AG20443 (cell line): ENCODE measurements around the gene GPR137.

Source experiments
- DNase-seq: peaks from one replicate; pipeline ENCODE4 v3.0.0; 2012; ENCODE audit warnings: low spot score, mixed read lengths

The GPR137 gene

DNA sequence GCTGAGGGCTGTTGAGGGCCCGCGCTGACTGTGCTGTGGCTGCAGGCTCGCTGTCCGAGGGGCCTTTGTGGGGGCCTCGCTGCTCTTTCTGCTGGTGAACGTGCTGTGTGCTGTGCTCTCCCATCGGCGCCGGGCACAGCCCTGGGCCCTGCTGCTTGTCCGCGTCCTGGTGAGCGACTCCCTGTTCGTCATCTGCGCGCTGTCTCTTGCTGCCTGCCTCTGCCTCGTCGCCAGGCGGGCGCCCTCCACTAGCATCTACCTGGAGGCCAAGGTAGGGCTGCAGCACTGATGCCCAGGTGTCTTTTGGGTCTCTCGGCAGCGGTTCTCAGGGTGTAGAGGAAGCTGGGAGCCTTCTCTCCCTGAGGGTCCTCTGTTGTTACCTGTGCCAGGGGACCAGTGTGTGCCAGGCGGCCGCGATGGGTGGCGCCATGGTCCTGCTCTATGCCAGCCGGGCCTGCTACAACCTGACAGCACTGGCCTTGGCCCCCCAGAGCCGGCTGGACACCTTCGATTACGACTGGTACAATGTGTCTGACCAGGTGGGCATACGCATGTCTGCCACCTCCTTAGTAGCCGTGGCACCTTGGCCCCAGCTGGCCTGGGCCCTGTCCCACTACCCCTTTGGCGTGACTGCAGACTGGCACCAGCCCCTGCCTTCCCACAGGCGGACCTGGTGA is 2.2 kb downstream of the GPR137 start:
- DNase-seq, result no peak

DNA sequence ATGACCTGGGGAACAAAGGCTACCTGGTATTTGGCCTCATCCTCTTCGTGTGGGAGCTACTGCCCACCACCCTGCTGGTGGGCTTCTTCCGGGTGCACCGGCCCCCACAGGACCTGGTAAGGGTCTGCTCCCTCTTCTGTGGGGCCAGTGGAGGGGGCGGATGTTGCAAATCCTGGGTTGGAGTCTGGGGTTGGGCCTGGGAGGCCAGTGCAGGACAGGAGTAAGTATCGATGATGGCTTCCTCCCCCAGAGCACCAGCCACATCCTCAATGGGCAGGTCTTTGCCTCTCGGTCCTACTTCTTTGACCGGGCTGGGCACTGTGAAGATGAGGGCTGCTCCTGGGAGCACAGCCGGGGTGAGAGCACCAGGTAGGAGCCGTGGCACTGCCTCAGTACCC is 2.7 kb downstream of the GPR137 start:
- no peak for DNase-seq

DNA sequence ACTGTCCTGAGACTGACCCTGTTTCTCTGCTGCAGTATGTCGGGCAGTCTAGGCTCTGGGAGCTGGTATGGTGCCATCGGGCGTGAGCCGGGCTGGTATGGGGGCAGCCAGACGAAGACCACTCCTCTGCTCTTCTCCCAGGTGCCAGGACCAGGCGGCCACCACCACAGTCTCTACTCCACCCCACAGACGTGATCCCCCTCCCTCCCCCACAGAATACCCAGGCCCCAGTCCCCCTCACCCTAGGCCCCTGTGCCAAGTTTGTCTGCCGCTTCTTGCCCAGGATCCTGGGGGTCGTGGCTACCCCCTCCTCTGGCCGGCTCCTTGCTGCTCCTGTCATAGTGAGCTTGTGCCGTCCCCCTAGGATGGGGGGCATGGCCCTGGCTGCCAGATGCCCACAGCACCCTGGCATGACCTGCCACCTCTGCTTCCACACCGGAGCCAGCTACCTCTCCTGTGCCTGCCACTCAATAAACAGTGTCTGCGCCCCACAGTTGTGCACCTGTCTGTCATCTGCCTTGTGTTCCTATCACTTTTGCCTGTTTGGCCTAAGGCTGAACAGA is 3.4 kb downstream of the GPR137 start:
- DNase-seq, result no peak

DNA sequence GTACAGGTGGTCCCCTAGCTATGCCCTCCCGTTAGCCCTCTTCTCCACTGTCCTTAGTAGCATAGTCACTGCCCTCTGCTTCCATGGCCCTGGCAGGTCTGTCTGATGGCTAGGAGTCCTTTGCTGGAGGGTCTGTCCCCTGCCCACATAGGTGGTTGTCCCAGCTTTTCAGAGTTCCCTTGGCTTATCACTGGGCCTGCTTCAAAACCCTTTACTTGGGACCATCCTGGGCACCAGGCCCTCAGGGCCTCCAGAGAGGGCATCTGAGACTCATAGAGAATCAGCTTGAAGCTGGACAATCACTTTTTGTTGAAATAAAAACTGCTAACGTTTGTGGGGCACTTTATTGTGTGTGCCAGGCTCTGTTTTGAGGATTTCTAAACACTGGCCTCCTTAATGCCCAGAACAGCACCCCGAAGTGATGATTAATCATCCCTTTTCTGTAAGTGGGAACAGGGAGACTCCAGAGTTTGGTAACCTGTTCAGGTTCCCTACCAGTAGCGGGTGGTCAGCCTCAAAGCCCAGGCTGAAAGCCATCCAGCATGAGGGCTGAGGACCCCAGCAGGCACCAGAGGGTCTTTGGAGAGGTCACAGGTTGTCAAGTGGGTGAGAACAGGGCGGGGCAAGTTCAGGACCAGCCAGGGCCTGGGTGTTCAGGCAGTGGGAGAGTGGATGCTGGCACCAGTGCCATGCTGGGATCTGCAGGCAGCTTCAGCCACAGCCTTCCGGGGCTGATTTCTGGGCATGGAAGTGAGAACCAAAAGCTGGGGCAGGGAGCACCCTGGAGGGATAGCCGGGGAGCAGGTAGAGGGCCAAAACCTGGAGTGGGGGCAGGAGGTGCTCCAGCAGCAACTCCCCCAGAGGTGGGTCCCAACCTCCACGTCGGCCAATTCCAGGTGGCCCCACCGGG is 5.0 kb downstream of the GPR137 start:
- no peak for DNase-seq

DNA sequence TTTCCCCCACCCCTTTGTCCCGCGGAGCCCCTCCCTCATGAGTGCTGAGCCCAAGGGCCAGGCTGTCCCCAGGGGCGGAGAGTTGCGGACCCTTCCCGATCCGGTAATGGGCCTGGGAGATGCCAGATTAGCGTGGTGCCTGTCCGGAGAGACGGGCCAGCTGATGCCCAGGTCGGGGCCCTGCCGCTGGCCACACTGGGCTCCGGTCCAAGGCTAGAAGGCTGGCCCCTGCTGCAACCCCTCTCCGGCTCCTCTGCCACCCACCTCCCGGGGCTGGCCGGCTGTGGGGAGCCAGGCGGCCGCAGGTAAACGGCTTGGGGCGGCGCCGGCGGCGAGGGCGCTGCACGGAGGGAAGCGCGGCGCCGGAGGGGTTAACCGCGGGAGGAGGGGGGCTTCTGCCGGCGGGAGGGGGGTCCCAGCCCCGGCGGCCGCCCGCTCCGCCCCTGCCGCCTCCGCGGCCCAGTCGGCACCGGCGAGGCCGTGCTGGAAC is 5.7 kb downstream of the GPR137 start, which contains the start of gene KCNK4:
TSS of gene KCNK4 (plus strand) at position 41 of the 490 bp plus-strand sequence. CDS start 1,717 bp downstream, outside the sequence.
- DNase-seq, result no peak

DNA sequence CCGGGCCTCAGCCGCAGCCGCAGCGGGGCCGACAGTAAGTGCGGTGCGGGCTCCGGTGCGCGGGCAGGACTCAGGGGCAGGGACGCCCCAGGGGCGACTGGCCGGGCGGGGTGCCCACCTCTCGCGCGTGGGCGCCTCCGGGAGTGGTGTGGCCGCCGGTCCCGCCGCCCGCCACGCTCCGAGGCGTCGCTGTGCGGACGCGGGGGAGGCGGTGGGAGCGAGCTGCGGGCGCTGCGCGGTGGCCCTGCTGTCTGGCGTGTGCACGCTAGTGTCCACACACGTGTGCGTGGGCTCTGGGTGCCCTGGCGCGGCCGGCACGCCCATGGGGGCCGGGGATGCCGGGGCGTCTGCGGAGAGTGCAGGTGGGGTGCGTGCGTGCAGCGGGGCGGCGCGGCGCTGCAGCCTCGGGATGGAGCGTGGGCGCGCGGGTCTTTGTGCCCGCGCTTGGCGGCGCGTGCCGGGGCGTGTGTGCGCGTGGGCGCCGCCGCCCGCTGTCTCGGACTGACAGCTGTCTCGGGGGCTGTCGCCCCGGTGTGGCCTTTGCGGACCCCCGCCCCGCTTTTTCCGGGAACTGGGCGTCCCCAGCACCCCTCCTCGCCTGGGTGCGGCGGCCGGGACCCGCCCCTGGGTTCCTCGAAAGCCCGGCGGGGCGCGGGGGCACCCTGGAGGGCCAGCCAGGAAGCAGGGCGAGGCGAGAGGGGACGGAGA is 6.3 kb downstream of the GPR137 start:
- DNase-seq, result no peak

DNA sequence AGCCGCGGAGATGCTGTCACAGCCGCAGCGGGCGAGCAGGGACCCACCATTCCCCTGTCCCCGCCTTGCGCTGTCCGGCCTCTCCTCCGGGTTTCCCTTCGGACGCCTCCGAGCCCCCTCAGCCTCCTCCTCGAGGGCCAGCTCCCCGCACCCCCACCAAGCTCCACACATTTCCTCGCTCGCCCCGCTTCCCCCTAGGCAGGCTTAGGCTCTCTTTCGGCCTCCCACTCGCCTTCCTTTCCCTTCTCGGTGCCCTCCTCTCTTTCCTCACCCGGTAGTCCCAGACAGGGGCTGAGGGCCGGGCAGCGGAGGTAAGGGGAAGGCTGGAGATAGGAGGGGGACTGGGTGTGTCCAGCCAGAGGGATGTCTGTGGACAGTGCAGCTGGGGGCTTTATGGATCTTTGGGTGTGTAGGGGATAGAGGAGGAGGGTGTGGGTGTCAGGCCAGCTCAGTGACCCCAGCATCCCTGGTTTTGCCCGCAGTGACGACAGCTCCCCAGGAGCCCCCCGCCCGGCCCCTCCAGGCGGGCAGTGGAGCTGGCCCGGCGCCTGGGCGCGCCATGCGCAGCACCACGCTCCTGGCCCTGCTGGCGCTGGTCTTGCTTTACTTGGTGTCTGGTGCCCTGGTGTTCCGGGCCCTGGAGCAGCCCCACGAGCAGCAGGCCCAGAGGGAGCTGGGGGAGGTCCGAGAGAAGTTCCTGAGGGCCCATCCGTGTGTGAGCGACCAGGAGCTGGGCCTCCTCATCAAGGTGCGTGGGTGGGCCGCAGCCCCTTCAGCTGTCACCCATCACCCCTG is 7.0 kb downstream of the GPR137 start:
- DNase-seq, result no peak

DNA sequence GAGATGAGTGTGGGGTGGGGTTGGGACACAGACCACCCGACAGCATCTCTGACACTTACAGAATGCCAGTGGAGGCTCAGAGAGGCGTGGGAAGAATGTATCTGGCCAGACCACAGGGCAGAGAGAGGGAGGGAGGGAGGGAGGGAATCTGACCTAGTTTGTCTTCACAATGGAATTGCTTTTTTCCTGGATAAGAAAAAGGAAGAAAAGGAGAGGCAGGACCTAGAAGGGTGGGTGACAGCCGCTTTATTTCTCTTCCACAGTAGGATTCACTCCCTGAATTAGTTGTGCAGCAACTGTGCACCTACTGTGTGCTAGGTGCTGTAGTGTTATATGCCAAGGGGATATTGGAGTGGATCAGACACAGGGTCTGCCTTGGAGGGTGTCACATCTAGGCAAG is 9.1 kb downstream of the GPR137 start:
- DNase-seq, result peak; percentile 70

DNA sequence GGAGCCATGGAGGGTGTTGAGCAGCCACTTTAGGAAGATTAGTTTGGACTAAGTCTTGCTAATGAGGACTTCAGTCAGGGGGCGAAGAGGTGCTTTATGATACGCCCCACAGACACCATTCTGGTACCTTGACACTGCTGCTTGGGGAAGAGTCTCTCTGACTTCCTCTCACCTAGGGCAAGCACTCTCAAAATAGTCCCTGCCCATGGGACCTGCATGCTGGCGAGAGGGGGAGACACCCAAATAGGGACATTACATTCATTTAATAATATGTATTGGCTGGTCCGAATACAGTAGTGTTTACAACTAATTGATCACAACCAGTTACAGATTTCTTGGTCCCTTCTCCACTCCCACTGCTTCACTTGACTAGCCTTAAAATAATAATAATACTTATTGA is 10.1 kb downstream of the GPR137 start:
- no peak for DNase-seq

DNA sequence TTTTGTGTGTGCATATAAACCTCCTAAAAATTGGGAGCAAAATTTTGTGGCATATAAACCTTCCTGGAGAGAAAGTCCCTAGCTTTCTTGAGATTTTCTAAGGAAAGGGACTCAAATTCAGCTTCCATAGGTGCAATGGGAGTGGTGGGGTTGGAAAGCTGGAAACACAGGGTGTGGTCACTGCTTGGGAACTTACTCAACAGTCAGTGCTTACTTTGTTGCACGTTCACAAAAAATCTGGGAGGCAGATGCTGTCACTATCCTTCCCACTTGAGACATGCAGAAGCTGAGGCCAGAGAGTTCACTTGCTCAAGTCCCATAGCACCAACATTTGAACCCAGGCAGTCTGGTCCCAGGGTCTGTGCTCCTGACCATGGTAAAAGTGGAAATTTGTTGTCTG is 10.6 kb downstream of the GPR137 start:
- peak; percentile 44 for DNase-seq

DNA sequence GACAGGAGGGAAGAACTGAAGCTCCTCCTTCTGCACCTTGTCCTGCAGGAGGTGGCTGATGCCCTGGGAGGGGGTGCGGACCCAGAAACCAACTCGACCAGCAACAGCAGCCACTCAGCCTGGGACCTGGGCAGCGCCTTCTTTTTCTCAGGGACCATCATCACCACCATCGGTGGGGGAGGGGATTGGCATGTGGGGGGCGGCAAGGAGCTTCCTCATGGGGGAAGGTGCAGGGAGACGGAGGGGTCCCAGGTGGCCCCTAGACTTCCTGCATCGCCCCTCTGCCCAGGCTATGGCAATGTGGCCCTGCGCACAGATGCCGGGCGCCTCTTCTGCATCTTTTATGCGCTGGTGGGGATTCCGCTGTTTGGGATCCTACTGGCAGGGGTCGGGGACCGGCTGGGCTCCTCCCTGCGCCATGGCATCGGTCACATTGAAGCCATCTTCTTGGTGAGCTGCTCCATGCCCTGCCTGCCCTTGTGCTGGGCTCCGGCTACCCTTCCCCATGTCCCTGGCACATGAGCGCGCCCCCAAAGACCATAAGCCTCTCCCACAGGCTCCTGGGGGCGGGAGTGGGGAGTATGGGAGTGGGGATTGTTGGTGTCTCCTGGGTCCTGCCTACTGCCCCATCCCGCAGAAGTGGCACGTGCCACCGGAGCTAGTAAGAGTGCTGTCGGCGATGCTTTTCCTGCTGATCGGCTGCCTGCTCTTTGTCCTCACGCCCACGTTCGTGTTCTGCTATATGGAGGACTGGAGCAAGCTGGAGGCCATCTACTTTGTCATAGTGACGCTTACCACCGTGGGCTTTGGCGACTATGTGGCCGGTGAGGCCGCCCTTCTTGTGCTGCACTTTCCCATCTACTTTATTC is 11.4 kb downstream of the GPR137 start:
- no peak for DNase-seq

DNA sequence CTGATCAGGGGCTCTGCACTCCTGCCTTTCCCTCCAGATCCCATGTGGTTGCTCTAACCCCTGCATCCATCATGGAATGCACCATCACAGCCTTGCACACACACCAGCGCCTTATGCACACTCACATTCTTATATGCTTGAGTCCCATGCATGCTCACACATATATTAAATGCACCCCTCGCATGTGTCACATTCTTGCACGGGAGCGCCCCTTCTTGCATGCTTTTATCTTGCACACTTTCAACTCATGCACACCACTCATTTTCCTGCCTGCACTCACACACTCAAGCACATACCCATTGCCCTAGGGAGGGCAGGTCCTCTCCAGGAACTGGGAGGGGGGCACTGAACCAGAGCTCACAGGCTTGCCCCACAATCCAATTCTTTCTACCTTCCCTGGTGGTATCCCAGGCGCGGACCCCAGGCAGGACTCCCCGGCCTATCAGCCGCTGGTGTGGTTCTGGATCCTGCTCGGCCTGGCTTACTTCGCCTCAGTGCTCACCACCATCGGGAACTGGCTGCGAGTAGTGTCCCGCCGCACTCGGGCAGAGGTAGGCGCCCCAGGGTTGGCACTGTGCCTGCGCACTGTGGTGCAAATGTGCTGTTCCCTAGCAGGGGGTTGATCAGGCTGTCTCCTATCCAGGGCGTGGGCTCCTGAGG is 12.2 kb downstream of the GPR137 start:
- no peak for DNase-seq

DNA sequence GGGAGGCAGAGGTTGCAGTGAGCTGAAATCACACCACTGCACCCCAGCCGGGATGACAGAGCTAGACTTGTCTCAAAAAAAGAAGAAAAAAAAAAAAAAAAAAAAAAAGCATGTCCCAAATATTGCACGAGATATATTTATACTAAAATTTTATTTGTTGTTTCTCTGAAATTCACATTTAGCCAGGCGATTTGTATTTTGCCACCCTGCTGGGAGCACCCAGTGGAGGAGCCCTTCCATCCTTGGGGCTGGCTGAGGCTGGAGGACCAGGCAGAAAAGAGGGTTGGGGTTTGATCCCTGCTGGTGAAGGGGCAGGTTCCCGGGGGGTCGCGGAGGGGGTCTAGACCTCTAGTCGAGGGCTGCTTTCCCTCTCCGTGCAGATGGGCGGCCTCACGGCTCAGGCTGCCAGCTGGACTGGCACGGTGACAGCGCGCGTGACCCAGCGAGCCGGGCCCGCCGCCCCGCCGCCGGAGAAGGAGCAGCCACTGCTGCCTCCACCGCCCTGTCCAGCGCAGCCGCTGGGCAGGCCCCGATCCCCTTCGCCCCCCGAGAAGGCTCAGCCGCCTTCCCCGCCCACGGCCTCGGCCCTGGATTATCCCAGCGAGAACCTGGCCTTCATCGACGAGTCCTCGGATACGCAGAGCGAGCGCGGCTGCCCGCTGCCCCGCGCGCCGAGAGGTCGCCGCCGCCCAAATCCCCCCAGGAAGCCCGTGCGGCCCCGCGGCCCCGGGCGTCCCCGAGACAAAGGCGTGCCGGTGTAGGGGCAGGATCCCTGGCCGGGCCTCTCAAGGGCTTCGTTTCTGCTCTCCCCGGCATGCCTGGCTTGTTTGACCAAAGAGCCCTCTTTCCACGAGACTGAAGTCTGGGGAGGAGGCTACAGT is 13.6 kb downstream of the GPR137 start:
- DNase-seq, result peak; percentile 68

DNA sequence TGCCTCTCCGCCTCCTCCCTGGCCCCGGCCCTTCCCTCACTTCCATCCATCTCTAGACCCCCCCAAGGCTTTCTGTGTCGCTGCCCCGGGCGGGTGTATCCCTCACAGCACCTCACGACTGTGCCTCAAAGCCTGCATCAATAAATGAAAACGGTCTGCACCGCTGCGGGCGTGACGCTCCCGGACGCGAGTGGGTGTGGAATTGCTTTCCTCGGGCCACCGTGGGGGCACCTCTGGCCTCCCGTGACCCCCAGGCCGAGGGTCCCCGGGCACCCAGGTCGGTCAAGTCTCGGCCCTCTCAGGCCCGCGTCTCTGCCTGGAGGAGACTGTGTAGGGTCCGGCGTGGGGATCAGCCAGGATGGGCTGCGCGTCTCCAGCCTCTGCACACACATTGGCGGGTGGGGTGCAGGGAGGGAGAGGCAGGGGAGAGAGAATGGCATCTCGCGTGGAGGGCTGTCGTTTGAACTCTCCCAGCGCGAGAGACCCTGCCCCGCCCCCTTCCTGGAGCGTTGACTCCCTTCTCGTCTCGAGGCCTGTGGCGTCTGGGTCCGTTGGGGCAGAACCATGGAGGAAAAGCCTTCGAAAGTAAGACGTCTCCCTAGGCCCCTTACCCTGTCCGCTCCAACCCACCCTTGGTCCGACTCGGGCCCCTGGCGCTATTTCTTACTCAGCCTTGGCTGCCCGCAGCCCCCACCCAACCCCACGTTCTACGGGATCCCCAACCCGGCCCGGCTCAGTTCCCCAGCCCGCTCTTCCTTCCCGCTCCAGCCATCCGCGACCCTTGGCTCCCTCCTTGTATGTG is 14.4 kb downstream of the GPR137 start, which contains the start of gene CATSPERZ:
TSS of gene CATSPERZ (plus strand) at position 512 of the 802 bp plus-strand sequence. CDS start at position 565, 53 bp downstream.
- no peak for DNase-seq

DNA sequence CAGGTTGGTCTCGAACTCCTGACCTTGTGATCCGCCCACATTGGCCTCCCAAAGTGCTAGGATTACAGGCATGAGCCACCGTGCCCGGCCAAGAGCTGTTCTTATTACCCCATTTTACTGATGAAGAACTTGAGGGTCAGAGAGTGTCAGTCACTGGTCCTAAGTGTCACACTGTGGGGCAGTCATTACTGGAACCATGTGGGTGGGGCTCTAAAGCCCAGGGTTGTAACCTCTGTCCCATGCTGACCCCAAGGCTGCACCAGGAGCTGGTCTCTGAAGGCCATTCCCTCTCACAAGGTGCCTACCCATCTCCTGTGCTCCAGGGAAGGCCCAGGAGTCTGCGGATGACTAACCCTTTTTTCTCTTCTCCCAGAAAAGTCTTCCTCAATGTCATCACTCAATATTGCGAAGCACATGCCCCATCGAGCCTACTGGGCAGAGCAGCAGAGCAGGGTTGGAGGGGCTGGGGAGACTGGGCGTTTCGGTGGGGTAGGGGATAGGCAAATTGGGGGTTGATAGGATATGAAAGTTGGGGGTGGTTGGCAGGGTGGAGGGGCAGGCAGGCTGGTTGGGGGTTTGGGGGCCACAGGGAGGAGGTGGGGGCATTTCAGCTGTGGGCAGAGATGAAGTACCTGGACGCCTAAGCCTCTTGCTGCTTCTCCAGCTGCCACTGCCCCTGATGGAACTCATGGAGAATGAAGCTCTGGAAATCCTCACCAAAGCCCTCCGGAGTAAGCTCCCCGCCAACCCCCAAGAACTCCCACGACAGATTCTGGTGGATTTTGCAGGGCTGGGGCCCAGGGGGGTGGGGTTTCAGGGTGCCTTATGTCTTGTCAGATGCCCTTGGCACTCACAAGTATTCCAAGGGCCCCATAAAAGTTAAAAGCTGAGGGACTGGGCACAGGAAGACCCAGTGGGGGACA is 17.7 kb downstream of the GPR137 start:
- no peak for DNase-seq

DNA sequence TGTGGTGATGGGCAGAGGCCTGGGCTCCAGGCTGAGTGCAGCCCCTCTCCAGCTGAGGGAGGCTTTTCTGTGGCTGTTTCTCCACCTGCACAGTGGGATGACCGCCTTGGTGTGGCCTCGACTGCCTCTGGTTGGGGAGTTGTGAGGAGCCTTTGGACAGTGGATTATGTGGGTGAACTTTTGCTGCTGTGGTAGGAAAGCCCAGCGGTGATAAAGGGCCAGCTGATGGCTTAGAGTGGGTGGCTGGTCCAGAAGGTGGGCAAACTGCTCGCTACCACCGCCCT is 18.3 kb downstream of the GPR137 start:
- no peak for DNase-seq
